IMR-90 (cell line): ENCODE results near the gene CDX2. TPM values are rescaled to one million over a fixed set of nuclear protein-coding genes. Genes with fewer than 3 reads are reported as not detected.

ENCODE experiments used
- ATAC-seq: fragments of 200-7000 bp; cut with Tn5 transposase; 2 replicates; pipeline ENCODE4 v1.9.1; 2020; ENCODE audit warnings: low read depth, mild to moderate bottlenecking, moderate library complexity
- BruUV-seq: library from RNA; stranded (reverse); fragments of 400-500 nt; replicated peaks from 2 replicates; lab custom pipeline; 2021; lab: Mats Ljungman, UMichigan
- CTCF ChIA-PET: fragments of 300-600 bp; formaldehyde crosslinking; extraction: SDS; loops from one replicate; lab custom pipeline; 2021; ENCODE audit warnings: antibody characterized with exemption; lab: Yijun Ruan, JAX
- POLR2A ChIA-PET: fragments of 300-600 bp; sonication (Branson Sonifier 250); formaldehyde crosslinking; loops from one replicate; lab custom pipeline; 2022; ENCODE audit warnings: antibody characterized with exemption; ENCODE audit not compliant: unreplicated experiment; lab: Charles Lee
- DNase-seq: peaks from one replicate; pipeline ENCODE4 v3.0.0; 2013
- H2AFZ ChIP-seq: replicated peaks from 2 replicates; pipeline ENCODE3; 2013; ENCODE audit warnings: low read length, mild to moderate bottlenecking; ENCODE audit not compliant: poor library complexity
- H2AK5ac ChIP-seq: 2 replicates; pipeline ENCODE4 v1.6.1; 2013; ENCODE audit warnings: low read depth, low read length, inconsistent platforms
- H2AK9ac ChIP-seq: replicated peaks from 2 replicates; pipeline ENCODE3; 2013; ENCODE audit warnings: mild to moderate bottlenecking, low read depth, low read length, moderate library complexity; ENCODE audit not compliant: poor library complexity
- H2BK120ac ChIP-seq: 2 replicates; pipeline ENCODE4 v1.6.1; 2013; ENCODE audit warnings: low read depth, low read length, inconsistent platforms
- H2BK15ac ChIP-seq: 3 replicates; pipeline ENCODE4 v1.6.1; 2013; ENCODE audit warnings: low read depth, low read length, inconsistent platforms
- H2BK20ac ChIP-seq: 2 replicates; pipeline ENCODE4 v1.6.1; 2013; ENCODE audit warnings: low read depth, mild to moderate bottlenecking, inconsistent platforms, low read length, moderate library complexity
- H2BK5ac ChIP-seq: 2 replicates; pipeline ENCODE4 v1.6.1; 2013; ENCODE audit warnings: mild to moderate bottlenecking, low read depth, low read length, inconsistent platforms; ENCODE audit not compliant: poor library complexity, severe bottlenecking
- H3K14ac ChIP-seq: replicated peaks from 2 replicates; pipeline ENCODE4 v1.6.1; 2013; ENCODE audit warnings: low read depth, low read length, inconsistent platforms
- H3K18ac ChIP-seq: 2 replicates; pipeline ENCODE4 v1.6.1; 2013; ENCODE audit warnings: low read depth, low read length, control low read depth
- H3K23ac ChIP-seq: 2 replicates; pipeline ENCODE4 v1.6.1; 2013; ENCODE audit warnings: low read depth, low read length, inconsistent platforms
- H3K27ac ChIP-seq: 2 replicates; pipeline ENCODE4 v1.5.1; 2013; ENCODE audit warnings: mild to moderate bottlenecking, control low read depth, low read length; ENCODE audit not compliant: insufficient read depth
- H3K27me3 ChIP-seq: 2 replicates; pipeline ENCODE4 v1.6.1; 2013; ENCODE audit warnings: low read length; ENCODE audit not compliant: control insufficient read depth, insufficient read depth
- H3K36me3 ChIP-seq: 2 replicates; pipeline ENCODE4 v1.6.1; 2013; ENCODE audit warnings: low read length, mixed read lengths; ENCODE audit not compliant: control insufficient read depth, insufficient read depth
- H3K4ac ChIP-seq: 2 replicates; pipeline ENCODE4 v1.6.1; 2013; ENCODE audit warnings: low read depth, low read length, inconsistent platforms
- H3K4me1 ChIP-seq: 2 replicates; pipeline ENCODE4 v1.6.1; 2013; ENCODE audit warnings: low read length, mixed read lengths; ENCODE audit not compliant: control insufficient read depth, insufficient read depth
- H3K4me2 ChIP-seq: 2 replicates; pipeline ENCODE4 v1.6.1; 2013; ENCODE audit warnings: low read depth, mild to moderate bottlenecking, control low read depth, low read length, moderate library complexity
- H3K4me3 ChIP-seq: 2 replicates; pipeline ENCODE4 v1.5.1; 2013; ENCODE audit warnings: low read depth, mild to moderate bottlenecking, control low read depth, low read length, moderate library complexity; ENCODE audit not compliant: insufficient read depth
- H3K56ac ChIP-seq: 2 replicates; pipeline ENCODE4 v1.6.1; 2013; ENCODE audit warnings: low read length, inconsistent platforms; ENCODE audit not compliant: insufficient read depth; ENCODE audit errors: extremely low read depth
- H3K79me1 ChIP-seq, 2 experiments: 2 replicates each; pipeline ENCODE4 v1.6.1; 2013; ENCODE audit warnings: low read length in 2 of 2, inconsistent platforms in 1 of 2, low read depth in 1 of 2
- H3K9ac ChIP-seq: 2 replicates; pipeline ENCODE4 v1.6.1; 2013; ENCODE audit warnings: low read depth, low read length, control low read depth
- H3K9me1 ChIP-seq: 2 replicates; pipeline ENCODE4 v1.6.1; 2013; ENCODE audit warnings: low read length, inconsistent platforms; ENCODE audit not compliant: insufficient read depth
- H3K9me3 ChIP-seq: 2 replicates; pipeline ENCODE4 v1.6.1; 2013; ENCODE audit warnings: low read length; ENCODE audit not compliant: control insufficient read depth, insufficient read depth
- H4K20me1 ChIP-seq: 2 replicates; pipeline ENCODE4 v1.6.1; 2013; ENCODE audit warnings: low read length, inconsistent platforms; ENCODE audit not compliant: insufficient read depth
- H4K5ac ChIP-seq: 2 replicates; pipeline ENCODE4 v1.6.1; 2013; ENCODE audit warnings: mild to moderate bottlenecking, low read depth, low read length, control low read depth
- H4K8ac ChIP-seq, 2 experiments: 2 replicates each; pipeline ENCODE4 v1.6.1; 2013; ENCODE audit warnings: low read depth in 2 of 2, low read length in 2 of 2, control low read depth in 1 of 2, inconsistent platforms in 1 of 2
- H4K91ac ChIP-seq: 2 replicates; pipeline ENCODE4 v1.6.1; 2013; ENCODE audit warnings: low read depth, low read length, inconsistent platforms; ENCODE audit not compliant: insufficient read depth
- BHLHE40 ChIP-seq: fragments of 150-350 bp; IDR thresholded peaks from 2 replicates; pipeline ENCODE4 v1.6.1; 2016; ENCODE audit warnings: mild to moderate bottlenecking, low read depth, low read length
- CEBPB ChIP-seq: IDR thresholded peaks from 2 replicates; pipeline ENCODE4 v1.6.1; 2012; ENCODE audit warnings: low read depth, low read length, improper control_type of control experiment
- CHD1 ChIP-seq: IDR thresholded peaks from 2 replicates; pipeline ENCODE4 v1.6.1; 2012; ENCODE audit warnings: low read depth, low read length, improper control_type of control experiment
- CTCF ChIP-seq: conservative IDR thresholded peaks from 2 replicates; pipeline ENCODE4 v1.5.1; 2012; ENCODE audit warnings: mild to moderate bottlenecking, low read depth, low read length, improper control_type of control experiment
- ELK1 ChIP-seq: fragments of 150-350 bp; IDR thresholded peaks from 2 replicates; pipeline ENCODE4 v1.6.1; 2016; ENCODE audit warnings: low read depth, mild to moderate bottlenecking, low read length, moderate library complexity, borderline replicate concordance
- FOS ChIP-seq: fragments of 150-350 bp; IDR thresholded peaks from 2 replicates; pipeline ENCODE4 v1.6.1; 2016; ENCODE audit warnings: low read depth, low read length
- MAFK ChIP-seq: IDR thresholded peaks from 2 replicates; pipeline ENCODE4 v1.6.1; 2012; ENCODE audit warnings: low read depth, low read length, improper control_type of control experiment
- MAZ ChIP-seq: IDR thresholded peaks from 2 replicates; pipeline ENCODE4 v1.6.1; 2012; ENCODE audit warnings: low read depth, mild to moderate bottlenecking, low read length, improper control_type of control experiment, moderate library complexity, borderline replicate concordance
- NFE2L2 ChIP-seq: fragments of 150-350 bp; IDR thresholded peaks from 2 replicates; pipeline ENCODE4 v1.6.1; 2016; ENCODE audit warnings: low read depth, mild to moderate bottlenecking, low read length
- POLR2A ChIP-seq: IDR thresholded peaks from 2 replicates; pipeline ENCODE4 v1.6.1; 2012; ENCODE audit warnings: mild to moderate bottlenecking, low read depth, low read length
- RCOR1 ChIP-seq: IDR thresholded peaks from 2 replicates; pipeline ENCODE4 v1.6.1; 2012; ENCODE audit warnings: mild to moderate bottlenecking, low read length, improper control_type of control experiment; ENCODE audit not compliant: insufficient replicate concordance
- RFX5 ChIP-seq: IDR thresholded peaks from 2 replicates; pipeline ENCODE4 v1.8.0; 2012; ENCODE audit warnings: low read depth, mild to moderate bottlenecking, low read length, moderate library complexity
- SMC3 ChIP-seq: fragments of 150-350 bp; IDR thresholded peaks from 2 replicates; pipeline ENCODE4 v1.6.1; 2016; ENCODE audit warnings: low read depth, mild to moderate bottlenecking, antibody characterized with exemption, low read length, moderate library complexity
- WGBS, 2 experiments: methylation state at CpG; one replicate each; pipeline versions ENCODE4 v1.1.5 to v1.1.7; 2013; ENCODE audit warnings: missing lambda C conversion rate in 2 of 2; ENCODE audit not compliant: insufficient read length in 1 of 2; ENCODE audit errors: extremely low coverage in 2 of 2; 5-methylcytosine and 5-hydroxymethylcytosine counted together
- dilution Hi-C: fragments of 300-500 bp; cut with HindIII; formaldehyde crosslinking; loops from one replicate; pipeline ENCODE4 v1.14.3; 2018; ENCODE audit warnings: low sequenced_read_pairs; ENCODE audit not compliant: unreplicated experiment
- in situ Hi-C: fragments of 300-500 bp; cut with MboI; formaldehyde crosslinking; loops from 3 replicates; pipeline ENCODE4 v1.14.3; 2019; ENCODE audit warnings: low sequenced_read_pairs, inconsistent platforms, mixed read lengths
- intact Hi-C: fragments of 100-400 bp; cut with micrococcal nuclease; formaldehyde crosslinking; loops from 2 replicates; pipeline ENCODE4 v1.10.0; 2022
- polyA plus RNA-seq, 3 experiments: library from polyadenylated mRNA; depleted of rRNA; stranded (reverse); fragments of >200 nt; gene quantifications; 2 replicates each; pipeline ENCODE4 v1.2.3, GENCODE V29; 2012; ENCODE audit warnings: low replicate concordance in 1 of 3
- total RNA-seq: library from RNA; depleted of rRNA; stranded (reverse); fragments of >200 nt; gene quantifications from 2 replicates; pipeline ENCODE4 v1.2.3, GENCODE V29; 2012
- TF ChIP-seq, protein P1 (sequence below): fragments of 150-350 bp; IDR thresholded peaks from 2 replicates; pipeline ENCODE4 v1.6.1; 2017; ENCODE audit warnings: mild to moderate bottlenecking, antibody characterized with exemption, low read length, low read depth

CDX2 gene
- total and polyA plus RNA-seq, 2 of the 4 experiments (the other 2 are of a cell fraction): not detected

- Histone ChIP-seq H3K56ac (no peak overlapping the region), H3K27me3 (peaks cover 3% of the 10 kb centered on the region), H3K18ac (no peak overlapping the region), H4K5ac (no peak overlapping the region), H3K4me1 (no peaks in the 10 kb centered on the region), H3K9me1 (0 out of 2 replicates have a peak, but pooled peaks cover 4% of the 10 kb centered on the region), H3K4me2 (no peak overlapping the region), H3K4ac (no peak overlapping the region), H2BK20ac (no peak overlapping the region), H4K20me1 (no peaks in the 10 kb centered on the region), H3K36me3 (no peaks in the 10 kb centered on the region), H2AFZ (no peak overlapping the region), H2BK15ac (no peak overlapping the region), H3K79me1 (no peaks in the 10 kb centered on the region), H3K9me3 (no peaks in the 10 kb centered on the region), H2BK5ac (no peak overlapping the region), H3K9ac (no peak overlapping the region), H3K14ac (no peak overlapping the region), H2AK9ac (no peak overlapping the region), H3K27ac (no peak overlapping the region), H3K4me3 (no peak overlapping the region), H4K91ac (no peak overlapping the region), H4K8ac (no peak overlapping the region), H3K23ac (no peak overlapping the region), H2AK5ac (no peak overlapping the region), H2BK120ac (no peak overlapping the region)
- no peak for DNase-seq
- BruUV-seq: no TSS peak
- POLR2A ChIA-PET: no interaction called here
- in situ Hi-C loops (no loop called here), intact Hi-C loops (no loop called here), dilution Hi-C loops (no loop called here)
- CTCF ChIA-PET: interaction anchor here (0.6 kb wide), 1 partner anchor 59 kb away, joined by 3 read pairs; no protein-coding TSS in a partner anchor
- no CpG with 5 or more reads among the region's 3 CpGs for WGBS, 2 experiments
- no peak for ATAC-seq
- no peak for TF ChIP-seq CHD1
- no peak for TF ChIP-seq RCOR1
- no peak for TF ChIP-seq MAZ
- TF ChIP-seq SMC3: no peak
- TF ChIP-seq NFE2L2: no peak
- TF ChIP-seq CTCF: no peak
- TF ChIP-seq ELK1: no peak
- no peak for TF ChIP-seq RFX5
- TF ChIP-seq MAFK: no peak
- no peak for TF ChIP-seq CEBPB
- no peak for TF ChIP-seq POLR2A
- no peak for TF ChIP-seq FOS
- no peak for TF ChIP-seq BHLHE40
- TF ChIP-seq, protein P1, sequence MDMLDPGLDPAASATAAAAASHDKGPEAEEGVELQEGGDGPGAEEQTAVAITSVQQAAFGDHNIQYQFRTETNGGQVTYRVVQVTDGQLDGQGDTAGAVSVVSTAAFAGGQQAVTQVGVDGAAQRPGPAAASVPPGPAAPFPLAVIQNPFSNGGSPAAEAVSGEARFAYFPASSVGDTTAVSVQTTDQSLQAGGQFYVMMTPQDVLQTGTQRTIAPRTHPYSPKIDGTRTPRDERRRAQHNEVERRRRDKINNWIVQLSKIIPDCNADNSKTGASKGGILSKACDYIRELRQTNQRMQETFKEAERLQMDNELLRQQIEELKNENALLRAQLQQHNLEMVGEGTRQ: no peak
These were observed 45.2 kb upstream of the CDX2 start for GRCh38 chr13:28014301-28014700.
